DMS79 treated with DMSO at 0.1 percent for 48 hours (cell line): ENCODE results near the gene CNGA2.
A peak's percentile ranks its signal among the peaks of the same experiment; 100 is the strongest.
"Not testable (repeated sequence)": the region's sequence is repeated elsewhere in the genome, so short reads cannot be mapped to it uniquely, and the experiment has no call there.

Experiments used
- DNase-seq: peaks from one replicate; lab custom pipeline; 2025; lab: John Stamatoyannopoulos, UW

CNGA2 gene

DNA sequence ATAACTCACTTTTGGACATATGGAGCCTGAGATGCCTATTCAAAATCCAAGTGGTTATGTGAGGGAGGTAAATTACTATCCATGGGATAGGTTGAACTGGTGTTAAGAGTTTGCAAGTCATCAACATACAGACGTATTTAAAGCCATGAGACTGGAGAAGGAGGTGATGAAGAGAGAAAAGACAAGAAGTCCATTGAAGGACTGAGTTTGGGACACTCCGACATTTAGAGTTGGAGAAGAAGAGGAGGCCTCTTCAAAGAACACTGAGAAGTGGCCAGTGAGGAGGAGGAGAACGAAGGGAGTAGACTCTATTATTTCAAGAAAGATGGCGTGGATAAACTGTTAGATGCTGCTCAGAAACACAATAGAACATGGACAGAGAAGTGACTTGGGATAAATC, at the start of gene CNGA2:
Gene CNGA2, plus strand, starts transcription at position 301 of the 400 bp plus-strand sequence. CDS start 3,738 bp downstream, outside the sequence.
- no peak for DNase-seq

DNA sequence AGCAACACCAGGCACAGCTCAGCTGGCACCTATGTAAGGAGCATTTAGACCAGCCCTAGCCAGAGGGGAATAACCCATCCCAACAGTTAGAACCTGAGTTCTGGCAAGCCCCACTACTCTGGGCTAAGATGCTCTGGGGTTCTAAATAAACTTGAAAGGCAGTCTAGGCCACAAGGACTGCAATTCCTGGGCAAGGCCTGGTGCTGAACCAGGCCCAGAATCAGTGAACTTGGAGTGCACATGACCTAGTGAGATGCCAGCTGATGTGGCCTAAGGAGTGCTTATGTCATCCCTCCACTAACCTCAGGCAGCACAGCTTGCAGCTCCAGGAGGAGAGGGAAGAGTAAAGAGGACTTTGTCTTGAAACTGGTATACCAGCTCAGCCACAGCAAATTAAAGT, 46.9 kb upstream of the CNGA2 start:
- DNase-seq, result no peak

DNA sequence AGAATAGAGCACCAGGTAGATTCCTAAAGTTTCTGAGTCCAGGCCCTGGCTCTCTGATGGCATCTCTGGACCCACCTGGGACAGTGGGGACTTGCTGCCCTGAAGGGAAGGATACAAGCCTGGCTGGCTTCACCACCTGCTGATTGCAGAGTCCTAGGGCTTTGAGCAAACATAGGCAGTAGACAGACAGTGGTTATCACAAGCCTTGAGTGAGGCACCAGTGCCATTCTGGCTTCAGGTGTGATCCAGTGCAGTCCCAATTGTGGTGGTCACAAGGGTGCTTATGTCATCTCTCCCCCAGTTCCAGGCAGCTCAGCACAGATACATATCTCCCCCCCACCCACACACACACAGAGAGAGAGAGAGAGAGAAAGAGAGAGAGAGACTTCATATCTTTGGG, 45.9 kb upstream of the CNGA2 start:
- no peak for DNase-seq

DNA sequence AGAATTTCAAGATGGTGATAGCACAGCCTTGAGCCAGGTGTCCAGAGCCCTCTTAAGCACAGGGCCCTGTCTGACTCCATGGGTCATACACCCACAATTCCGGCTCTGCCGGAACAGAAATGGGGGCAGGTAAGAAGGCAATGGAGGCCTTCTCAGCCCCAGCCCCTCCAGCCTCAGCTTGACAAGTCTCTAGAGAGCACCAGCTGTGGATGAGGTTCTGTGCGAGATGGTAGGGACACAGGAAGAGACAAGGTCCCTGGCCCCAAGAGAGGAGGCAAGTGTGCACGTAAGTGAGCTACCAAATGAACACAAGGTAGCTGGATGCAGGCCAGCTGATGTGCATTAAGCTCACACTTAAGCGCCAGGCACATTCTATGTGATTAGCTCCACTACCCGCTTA, 41.7 kb upstream of the CNGA2 start:
- no peak for DNase-seq

DNA sequence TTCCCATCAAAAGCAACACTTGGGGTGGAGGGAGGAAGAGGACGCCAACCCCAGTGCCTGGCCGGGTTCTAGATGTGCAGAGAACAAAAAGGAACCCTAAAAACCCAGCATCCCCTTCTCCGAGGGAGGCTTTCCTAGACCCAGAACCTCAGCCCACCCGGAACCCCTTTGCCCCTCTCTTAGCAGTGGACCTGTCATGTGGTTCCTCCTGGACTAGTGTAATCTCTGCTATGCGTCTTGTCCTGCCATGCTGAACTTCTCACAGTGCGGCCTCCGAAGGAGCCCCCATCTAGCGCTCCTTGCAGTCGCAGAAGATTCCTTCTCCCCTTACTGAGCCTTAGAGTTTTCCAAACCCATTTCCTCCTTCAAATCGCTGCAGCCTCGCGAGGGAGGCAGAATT, 40.4 kb upstream of the CNGA2 start:
- no peak for DNase-seq

DNA sequence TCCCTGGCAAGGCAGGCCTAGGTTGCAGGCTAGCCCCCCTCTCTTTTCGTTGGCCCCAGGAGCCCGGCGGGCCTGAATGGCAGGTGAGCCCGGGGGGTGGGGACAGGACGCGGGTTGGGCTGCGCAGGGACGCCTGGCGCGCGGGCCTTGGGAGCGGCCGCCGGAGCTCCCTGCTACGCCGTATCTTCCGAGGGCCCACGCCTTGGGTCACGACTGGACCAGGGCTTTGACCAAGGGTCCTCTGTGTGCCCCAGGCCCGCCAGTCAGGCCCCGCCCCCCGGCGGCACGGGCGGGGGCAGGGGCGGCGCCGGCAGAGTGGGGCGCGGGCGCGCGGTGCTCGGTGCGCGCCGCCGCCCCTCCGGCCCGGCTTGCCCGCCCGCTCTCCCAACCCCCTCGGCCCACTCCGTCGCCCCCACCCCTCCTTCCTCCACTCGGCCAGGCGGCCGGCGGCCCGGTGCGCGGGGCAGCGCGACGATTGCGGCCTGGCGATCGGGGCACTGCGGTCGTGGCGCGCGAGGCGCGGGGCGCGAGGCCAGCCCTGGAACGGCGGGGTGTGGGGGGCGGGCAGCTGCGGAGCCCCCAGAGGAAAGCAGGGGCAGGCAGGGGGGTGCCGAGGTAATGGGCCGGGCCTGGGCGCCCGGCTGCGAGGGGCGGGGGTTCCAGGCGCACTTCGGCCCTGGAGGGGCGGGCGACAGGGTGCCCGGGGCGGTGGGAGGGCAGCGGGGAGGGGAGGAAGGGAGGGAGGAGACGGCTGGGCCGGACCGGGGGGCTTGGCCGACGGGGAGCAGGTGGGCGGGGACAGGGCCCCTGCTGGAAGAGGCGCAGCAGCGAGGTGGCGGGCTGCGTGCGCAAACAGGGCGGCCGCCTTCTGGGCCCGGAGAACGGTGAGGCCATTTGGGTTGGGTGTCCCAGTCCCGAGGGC, 39.6 kb upstream of the CNGA2 start, which contains the start of gene PRRG3:
Gene PRRG3, plus strand, starts transcription at position 798 of the 922 bp plus-strand sequence. CDS start 3,357 bp downstream, outside the sequence.
- DNase-seq, result no peak

DNA sequence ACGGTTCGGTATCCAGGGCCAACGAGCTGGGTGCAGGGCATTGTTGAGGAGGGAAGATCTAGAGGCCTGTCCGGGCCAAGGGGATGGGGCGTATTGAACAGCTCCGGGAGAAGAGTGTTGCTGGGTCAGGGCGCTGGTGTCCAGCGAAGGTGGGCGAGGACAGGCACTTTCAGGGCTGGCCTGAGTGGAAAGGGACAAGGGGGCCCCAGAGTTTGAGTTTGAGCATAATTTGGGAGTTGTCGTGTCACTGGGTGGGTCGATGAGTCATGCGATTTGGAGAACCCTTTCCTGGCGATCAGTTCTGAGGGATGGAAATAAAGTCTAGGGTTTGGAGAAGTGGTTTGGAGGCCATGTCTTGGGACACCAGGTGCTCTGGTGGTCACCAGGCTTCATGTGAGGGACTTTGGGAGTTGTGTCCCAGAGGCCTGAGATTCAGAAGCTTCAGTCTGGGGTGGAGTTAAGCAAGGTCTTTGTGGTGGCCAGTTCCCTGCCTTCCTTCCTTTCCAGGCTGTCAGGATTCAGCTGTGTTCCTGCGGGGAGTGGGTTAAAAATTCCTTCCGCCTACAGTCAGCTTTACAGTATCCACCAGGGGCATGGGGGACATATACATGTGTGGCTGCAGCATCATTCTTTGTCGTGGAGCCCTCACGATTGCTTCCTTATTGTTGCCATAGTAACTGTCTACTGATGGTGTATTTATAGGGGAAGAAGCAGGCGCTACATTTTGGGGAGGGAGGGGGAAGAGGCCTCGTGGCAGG, 38.8 kb upstream of the CNGA2 start:
- DNase-seq, result no peak

DNA sequence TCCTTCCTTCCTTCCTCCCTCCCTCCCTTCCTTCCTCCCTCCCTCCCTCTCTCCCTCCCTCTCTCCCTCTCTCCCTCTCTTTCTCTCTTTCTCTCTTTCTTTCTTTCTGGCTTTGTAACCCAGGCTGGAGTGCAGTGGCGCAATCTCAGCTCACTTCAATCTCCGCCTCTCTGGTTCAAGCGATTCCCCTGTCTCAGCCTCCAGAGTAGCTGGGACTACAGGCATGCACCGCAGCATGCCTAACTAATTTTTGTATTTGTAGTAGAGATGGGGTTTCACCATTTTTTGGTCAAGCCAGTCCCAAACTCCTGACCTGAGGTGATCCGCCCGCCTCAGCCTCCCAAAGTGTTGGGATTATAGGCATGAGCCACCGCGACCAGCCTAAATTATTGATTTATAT, 37.5 kb upstream of the CNGA2 start:
- DNase-seq, result not testable (repeated sequence)

DNA sequence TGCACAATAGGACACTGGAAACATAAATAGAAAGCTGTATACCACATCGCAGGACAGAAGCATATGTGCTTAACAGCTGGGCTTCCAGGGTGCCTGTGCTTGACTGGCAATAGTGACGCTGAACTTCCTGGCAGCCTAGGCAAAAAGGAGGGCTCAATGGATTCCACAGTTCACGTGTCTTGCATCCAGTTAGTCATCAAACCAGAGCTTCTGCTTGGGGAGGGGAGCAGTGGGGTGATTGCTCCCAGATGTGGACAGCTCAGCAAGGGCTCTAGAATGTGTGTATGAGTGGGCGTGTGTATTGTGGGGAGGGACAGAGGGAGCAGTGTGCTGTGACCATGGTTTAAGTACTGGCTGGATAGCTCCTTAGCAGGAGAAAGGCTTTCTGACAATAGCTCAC, 37.0 kb upstream of the CNGA2 start:
- DNase-seq, result no peak

DNA sequence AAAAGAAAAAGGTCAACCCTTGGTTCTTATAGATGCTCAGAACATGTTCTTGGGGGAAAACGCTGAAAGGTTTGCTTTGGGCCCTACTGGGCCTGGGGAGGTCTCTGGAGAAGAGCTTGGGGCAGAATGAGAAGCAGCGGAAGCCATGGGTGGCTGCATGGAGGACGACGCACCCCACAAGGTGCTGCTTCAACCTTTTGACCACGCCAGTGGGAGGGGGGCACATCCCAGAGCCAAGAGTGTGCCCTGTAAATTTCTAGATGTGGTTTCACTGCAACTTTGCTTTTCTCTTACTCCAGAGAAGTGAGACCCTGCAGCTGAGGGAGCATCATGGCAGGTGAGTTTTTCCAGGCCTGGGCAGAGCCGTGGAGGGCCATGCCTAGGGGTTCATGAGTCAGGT, 36.1 kb upstream of the CNGA2 start:
- DNase-seq, result no peak

DNA sequence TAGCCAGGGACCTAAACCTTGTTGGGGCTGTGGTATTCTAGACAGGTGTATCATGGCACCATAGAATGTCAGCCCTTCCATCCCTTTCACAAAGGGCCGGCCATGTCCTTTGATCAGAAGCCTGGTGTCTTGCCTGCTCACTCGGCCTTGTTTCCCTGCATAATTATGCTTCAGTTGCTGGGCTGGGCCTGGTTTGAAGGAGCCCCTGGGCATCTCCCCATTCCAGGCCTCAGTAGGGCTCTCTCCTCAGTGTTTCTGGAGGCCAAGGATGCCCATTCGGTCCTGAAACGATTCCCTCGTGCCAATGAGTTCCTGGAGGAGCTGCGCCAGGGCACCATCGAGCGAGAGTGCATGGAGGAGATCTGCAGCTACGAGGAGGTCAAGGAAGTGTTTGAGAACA, 34.8 kb upstream of the CNGA2 start:
- DNase-seq, result no peak

DNA sequence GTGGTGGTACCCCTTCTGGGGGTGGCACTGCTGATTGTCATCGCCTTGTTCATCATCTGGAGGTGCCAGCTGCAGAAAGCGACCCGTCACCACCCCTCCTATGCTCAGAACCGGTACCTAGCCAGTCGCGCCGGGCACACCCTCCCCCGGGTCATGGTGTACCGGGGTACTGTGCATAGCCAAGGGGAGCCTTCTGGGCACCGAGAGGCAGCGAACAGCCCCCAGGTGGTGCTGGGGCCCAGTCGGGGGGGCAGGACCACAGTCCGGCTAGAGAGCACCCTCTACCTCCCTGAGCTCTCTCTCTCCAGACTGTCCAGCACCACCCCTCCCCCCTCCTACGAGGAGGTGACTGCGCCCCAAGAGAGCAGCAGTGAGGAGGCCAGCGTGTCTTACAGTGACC, 34.0 kb upstream of the CNGA2 start:
- DNase-seq, result no peak

DNA sequence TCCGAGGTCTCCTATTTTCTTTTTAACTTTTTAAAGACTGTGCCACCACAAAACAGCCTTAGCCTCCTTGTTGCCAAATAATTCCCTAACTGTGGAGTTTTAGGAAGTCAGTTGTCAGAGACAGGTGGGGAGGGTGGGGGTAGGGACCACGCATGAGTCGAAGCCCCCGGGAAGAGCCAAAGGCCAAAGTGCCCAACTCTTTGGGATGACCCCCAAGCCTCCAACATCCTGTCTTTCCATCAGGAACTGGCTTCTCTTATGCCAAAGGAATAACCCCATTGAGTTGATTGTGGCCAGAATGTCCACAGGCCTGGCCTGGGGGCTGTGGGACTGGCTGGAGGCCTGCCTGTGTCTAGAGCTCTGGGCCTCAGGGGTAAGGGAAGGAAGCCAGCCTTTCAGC, 33.5 kb upstream of the CNGA2 start:
- DNase-seq, result no peak

DNA sequence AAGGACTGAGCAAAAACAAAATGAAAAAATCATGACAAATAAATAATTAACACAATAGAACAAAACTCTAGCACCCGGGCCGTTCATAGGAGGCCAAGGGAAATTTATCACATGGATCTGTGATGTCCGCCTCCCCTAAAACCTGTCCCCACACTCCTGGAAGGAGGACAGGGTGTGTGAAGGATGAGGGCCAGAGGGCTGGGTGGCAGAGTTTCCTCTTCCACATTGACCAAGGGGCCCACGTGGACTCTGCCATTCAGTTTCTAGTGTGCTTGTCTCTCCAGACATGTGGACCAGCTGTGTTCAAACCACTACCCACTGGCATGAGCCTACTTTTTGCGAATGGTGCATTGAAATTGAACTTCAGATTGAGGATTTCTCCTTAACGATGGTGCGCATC, 33.0 kb upstream of the CNGA2 start:
- DNase-seq, result no peak

DNA sequence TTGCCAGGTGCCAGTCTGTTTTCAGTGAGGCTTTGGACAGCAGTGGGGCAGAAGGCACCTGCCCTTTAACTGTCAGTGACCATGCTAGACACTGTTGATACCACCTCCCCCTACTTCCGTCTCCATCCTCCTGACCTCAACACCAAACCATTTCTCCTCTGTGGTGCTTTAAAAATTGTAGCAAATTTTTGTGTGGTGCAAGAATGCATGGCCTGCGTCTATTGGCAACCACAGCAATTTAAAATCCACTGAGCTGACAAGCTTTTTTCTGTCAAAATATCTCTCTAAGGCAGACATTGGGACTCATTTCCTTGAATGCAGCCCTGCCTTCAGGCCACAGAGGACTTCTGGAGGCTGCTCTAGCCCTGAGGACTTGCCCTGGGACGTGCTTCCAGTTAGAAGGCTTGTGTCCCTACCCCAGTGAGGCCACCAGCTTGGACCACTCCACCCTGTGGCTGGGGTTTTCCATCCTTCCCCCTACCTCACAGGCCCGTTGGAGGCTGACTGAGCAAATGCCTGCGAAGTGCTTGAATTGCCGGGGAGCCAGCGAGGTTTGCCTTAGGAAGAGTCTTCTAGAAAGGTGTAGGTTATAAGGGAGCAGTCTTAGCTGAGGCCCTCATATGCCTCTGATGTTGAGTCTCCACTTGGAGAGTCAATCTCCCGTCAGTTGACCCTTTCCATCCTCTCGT, 32.4 kb upstream of the CNGA2 start:
- no peak for DNase-seq

DNA sequence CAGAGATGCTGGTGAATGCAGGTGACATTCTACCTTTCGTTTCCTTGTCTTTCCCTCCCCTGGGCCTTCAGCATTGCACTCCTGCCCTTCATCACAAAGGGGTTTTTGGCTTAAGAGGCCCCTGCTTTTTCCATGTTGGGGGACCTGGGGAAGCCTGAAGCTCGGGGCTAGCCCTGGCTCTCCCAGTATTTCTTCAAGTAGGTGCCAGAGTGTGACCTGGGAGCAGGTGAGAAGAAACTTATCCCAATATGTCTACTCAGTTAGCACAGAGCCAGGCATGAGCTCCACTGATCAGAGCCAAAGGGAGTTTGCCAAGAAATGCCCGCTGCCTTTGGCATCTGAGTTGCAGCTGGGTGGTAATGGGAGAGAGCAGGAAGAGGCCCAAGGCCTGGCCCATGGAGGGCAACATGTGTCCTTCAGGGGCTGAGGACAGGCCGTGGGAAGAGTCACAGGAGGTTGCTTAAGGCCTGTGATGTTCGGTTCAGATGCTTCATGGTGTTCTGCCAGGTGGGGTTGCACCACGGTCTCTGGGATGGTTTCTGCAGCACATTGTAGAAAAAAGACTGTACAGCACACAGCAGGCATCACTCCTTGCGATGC, 31.7 kb upstream of the CNGA2 start:
- DNase-seq, result no peak

DNA sequence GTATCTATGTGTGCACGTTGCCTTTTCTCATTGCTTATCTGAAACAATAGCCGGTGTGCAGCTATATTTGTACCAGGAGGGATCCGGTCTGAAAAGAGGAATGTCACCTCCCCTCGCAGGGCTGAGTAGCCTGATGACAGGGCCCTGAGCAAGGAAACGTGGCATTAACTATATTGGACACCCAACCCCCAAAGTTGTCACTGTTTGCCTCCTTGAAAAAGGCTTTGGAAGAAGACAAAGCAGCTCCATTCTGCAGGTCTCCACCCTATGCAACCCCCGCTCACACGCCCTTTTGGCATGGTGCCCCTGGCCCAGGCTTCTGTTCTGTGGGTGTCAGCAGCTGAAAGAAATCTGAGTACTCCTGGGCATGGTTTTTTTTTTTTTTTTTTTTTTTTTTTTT, 31.1 kb upstream of the CNGA2 start:
- DNase-seq, result peak; percentile 51

DNA sequence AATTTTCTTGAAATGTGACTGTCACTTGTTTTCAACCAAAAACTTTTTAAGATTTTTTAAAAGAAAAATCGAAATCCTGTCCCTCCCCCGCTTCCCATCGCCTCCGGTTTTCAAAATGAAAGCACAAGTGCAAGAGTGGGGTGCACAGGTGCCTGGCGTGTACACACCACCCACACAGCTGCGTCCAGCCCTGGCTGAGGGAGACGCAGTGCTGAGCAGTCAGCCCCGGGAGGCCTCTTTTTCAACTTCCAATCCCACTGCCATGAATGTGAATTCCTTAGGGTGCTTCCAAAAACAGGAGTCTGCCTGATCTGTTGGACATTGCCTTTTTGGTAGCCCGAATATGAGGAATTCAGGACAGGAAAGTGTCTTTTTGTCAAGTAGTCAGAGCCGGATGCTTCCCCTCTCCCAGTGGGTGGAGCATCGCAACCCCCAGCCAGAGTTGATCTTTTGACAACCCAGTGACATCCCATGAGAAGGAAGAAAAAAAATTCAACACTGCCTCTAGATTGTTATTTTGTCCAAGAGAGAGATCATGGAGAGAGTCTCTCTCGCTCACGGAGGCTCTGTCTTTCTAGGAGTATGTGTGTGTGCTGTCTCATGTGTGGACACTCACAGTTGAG, 30.4 kb upstream of the CNGA2 start:
- DNase-seq, result peak; percentile 32

DNA sequence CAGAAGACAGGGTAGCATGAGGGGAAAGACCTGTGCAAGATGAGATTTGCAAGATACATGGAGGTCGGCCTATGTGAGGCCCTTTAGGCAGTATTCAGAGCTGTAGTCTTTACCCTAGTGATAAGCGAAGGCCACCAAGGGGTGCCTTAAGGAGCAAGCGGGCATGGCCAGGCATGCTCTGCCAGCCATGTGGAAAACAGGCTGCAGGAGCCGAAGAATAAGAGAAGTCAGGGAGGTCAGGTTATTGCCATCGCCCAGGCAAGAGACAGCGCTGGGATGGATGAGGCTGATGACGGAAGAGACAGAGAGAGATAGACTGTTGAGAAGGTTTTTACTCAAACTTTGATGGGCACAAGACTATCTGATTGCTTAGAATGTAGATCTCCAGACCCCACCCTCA, 25.7 kb upstream of the CNGA2 start:
- DNase-seq, result no peak

DNA sequence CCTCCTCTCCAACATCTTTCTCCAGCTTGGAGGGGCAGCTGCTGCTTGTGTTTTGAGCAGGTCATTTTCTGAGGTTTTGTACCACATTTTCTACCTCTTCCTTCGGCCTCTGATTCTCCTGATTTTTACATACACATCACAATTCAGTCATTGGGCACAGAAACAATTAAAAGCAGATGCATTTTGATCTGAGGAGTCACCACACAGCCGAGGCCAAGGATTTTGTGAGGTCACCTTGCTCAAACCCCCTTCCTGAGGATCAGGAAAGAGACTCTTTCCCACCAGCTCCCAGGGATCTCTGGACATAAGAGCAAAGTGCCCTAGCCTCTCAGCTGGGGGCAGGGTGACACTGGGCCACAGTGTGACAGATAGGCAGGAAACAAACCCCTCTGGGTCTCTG, 24.1 kb upstream of the CNGA2 start:
- no peak for DNase-seq

DNA sequence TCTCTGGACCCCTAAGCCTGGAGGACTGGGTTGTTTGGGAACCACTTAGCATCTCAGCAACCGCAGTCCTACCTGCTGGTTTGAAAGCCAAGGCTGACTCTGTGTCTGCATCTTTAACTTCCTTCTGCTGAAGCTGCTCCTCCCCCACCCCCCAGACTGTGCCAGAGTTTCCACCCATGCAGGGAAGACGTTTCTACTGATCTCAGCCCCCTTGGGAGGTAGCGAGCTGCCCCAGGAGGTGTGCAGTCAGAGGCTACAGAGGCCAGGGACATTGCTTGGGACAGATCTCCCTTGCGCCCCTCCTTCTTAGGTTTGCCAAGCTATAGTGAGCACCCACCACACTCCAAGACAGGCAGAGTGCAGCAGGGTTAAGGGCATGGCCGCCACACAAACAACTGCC, 23.4 kb upstream of the CNGA2 start:
- peak; percentile 19 for DNase-seq

DNA sequence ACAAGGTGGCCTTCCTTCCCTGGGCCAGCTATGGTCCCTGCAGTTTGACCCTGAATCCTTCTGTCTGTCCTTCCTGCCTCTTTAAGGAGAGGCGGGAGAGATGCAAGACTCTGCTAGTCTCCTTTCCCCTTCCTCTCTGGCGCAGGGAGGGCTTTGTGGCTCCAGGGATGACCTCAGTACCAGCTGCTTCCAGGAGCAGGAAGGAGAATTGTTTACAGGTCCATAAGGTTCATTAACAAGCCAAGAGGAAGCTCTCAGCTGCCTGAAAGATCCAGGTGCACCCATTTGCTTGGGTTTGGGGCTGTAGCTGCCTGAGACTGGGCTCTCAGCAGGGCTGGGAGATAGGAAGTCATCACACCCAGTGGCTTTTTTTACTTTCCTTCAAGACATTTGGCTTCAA, 22.8 kb upstream of the CNGA2 start:
- DNase-seq, result peak; percentile 56
